Gastrocnemius medialis (tissue), 4 donors: ENCODE measurements around the gene CALD1.

Experiments used
- POLR2A ChIP-seq, 2 donors: fragments of 450-650 bp; IDR thresholded peaks; one replicate each; pipeline ENCODE4 v1.6.1; 2017; ENCODE audit warnings: antibody characterized with exemption in 2 of 2, mild to moderate bottlenecking in 2 of 2, moderate library complexity in 2 of 2
- TF ChIP-seq, protein P1 (sequence below), 5 experiments: fragments of 450-650 bp in 3 of 5; fragments of 200-600 bp in 2 of 5; sonication (generic) in 2 of 5; IDR thresholded peaks in 4 of 5; conservative IDR thresholded peaks in 1 of 5; 1 replicate in 4 of 5; 2 replicates in 1 of 5; pipeline ENCODE4 v1.5.1; 2016 to 2019; ENCODE audit warnings: antibody characterized with exemption in 5 of 5, mild to moderate bottlenecking in 3 of 5, moderate library complexity in 3 of 5

DNA sequence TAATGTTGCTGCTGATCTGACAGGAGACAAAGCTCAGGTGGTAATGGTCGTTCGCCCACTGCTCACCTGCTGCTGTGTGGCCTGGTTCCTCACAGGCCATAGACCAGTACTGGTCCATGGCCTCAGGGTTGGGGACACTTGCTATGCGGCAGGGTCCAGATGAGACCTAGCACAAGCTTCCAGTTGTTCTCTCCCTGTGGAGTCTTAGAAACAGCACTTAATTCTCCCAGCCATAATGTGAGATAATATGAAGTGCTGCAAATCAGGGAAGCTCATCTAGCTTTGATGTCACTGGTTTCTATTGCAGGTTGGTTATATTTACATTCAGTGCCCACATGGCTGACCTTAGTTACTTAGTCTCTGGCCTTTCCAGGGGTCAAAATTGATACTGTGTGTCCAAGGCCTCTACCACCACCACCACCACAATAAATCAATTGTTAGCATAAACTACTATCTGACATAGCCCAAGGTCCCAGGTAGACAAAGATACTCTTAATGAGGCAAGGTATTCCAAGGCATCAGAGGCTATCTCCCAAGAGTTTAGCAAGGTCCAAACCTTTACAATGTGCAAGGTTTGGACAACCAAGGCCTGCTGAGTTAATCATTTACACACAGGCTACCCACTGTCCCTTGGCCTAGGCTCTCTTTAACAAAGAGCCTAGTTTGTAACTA, 217.9 kb downstream of the CALD1 start:
- TF ChIP-seq, protein P1, sequence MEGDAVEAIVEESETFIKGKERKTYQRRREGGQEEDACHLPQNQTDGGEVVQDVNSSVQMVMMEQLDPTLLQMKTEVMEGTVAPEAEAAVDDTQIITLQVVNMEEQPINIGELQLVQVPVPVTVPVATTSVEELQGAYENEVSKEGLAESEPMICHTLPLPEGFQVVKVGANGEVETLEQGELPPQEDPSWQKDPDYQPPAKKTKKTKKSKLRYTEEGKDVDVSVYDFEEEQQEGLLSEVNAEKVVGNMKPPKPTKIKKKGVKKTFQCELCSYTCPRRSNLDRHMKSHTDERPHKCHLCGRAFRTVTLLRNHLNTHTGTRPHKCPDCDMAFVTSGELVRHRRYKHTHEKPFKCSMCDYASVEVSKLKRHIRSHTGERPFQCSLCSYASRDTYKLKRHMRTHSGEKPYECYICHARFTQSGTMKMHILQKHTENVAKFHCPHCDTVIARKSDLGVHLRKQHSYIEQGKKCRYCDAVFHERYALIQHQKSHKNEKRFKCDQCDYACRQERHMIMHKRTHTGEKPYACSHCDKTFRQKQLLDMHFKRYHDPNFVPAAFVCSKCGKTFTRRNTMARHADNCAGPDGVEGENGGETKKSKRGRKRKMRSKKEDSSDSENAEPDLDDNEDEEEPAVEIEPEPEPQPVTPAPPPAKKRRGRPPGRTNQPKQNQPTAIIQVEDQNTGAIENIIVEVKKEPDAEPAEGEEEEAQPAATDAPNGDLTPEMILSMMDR (IDR thresholded peaks at IDR 0.05 in 4 of 5, conservative IDR thresholded peaks at IDR 0.05 in 1 of 5), result no peak
- TF ChIP-seq POLR2A (IDR thresholded peaks at IDR 0.05), result no peak
